Left hindlimb (tissue), 1 donor: Measurements from ENCODE around the gene SEMA7A.
A peak's percentile ranks its signal among the peaks of the same experiment; 100 is the strongest.

ENCODE experiments used
- DNase-seq: peaks from one replicate; pipeline ENCODE4 v3.0.0-alpha.2; 2018

Gene SEMA7A

DNA sequence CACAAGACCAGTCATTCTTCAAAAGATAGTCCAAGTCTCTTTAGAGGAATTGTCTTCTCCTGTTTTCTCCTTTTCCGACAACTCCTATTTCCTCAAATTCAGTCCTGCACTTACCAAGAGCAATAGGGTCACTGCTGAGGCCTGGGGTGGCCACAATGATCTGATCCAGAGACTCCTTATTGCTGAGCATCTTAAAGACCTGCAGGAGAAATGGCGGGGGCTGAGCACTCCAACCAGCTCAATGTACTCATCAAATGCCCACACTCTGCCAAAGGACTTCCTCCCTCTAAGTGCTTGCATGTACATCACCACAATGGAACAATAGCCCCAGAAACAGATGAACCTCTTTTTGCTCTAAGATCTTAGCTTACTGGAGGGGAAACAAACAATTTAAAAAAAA is 17.6 kb upstream of the SEMA7A start:
- DNase-seq: no peak

DNA sequence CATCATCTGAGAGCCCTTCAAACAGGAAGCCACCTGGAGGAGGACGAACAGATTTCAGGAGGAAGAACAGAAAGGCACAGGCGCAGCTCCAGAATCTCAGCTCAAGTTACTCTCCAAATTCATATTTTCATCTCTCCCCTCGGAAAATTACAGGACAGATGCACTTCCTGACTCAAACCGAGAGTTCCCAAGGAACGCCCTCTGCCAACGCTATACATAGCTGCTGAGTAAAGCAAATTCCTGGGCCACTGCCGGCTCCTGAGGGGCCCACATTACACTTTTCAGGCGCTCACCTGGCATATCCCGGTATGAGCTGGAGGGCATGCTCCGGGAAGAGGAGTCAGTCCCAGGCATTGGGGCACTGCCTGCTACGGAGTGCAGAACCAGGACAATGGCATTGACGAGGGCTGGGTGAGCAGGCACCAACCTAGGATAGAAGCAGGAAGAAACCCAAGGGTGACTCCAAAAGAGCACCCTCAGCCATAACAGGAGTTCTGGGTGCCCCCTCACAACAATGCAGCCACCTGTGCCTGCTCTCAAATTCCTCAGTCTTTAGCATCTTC is 16.0 kb upstream of the SEMA7A start:
- no peak for DNase-seq

DNA sequence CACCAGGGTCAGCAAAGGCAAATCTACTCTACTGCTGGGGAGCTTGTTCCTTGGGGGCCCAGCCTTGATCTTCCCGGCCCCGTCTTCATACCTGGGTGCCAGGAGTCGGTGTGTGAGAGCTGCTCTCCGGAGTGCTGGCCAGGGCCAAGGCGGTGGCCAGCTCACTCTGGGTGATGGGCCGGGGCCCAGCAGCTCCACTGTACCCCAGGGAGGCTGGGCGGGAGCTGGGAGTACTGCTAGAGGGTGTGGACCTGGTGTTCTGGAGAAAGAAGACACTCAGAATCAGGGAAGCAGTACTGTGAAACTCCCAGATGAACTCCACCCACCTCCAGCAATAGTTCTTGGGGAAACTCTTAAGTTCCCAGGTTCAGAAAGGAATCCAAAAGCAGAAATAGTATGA is 15.3 kb upstream of the SEMA7A start:
- DNase-seq: no peak

DNA sequence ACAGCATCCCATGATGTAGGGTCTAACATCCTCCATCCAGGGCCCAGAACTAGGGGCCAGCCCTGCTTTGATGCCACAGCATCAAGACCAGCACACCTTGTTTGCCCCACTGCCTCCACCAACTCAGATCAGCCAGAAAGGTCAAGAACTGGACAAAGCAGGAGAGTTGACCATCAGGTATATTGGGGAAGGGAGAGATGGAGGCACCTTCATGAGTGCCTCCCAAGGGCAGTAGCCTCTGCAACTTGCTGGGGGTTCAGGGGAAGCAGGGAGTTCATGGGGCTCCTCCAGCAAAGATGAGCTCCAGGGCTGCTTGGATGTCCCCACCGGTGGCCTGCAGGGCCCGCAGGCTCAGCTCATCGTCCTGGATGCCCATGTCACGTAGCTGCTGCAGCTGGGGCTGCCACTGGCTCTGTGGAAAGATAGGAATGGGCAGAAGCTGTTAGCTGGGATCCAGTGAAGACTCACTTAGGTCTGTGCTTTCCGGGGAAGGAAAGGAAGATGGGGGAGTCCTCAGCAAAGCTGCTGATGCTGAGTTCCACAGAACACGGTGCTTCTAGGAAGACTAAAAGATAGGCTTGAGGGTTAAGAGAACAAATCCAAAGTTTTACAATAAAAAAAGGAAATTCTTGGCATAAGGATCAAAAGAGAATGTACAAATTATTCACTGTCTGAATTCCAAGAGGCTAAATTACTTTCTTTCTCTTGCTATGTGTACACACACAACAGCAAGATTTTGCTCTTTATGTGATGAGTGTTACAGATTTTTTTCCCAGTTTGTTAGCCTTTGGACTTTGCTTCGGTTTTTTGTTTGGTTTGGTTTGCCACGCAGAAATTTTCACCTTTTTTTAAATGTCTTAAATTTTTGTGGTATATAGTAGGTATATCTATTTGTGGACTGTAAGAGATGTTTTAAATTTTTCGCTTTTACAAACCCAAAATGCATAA is 12.3 kb upstream of the SEMA7A start:
- DNase-seq: no peak

DNA sequence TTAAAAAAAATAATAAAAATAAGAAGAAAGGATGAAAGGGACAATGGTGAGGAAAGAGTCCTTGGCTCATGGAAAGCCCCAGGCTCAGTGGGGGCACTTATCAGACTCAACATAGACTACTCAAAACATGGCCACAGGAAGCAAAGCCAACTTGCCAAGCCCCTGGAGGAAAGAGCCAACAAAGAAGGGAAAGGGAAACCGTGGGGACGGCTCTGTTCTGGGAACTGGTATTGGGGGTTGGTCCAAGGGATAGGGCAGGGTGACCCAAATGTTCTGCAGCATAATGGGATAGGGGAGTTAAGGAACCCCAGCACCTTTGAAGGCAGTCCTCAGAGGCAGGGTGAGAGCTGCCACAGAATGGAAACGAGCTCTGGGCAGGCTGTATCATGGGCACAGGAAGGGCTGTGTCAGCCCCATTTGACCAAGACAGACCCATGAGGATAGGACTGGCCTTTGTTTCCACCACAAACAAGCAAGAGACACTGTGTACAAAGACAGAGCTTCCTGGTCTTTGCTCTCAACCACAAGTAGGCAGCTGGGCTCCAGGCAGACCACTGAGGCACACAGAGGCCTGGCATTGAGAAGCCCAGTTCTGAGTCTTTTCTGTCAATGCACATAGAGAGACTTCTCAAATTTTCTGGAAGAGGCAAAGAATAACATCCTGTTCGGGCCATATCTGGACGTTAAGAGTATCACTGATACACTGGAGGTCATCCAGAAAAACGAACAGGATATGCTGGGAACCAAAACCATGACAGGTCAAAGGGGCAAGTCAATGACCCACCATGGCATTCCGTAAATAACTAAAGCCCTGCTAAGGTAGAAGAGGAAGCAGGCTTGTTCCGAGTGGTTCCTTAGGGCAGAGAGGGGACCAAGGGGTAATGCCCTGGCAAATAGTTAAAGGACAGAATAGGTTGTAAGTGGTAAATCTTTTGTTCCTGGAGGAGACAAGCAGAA is 10.6 kb upstream of the SEMA7A start:
- DNase-seq: no peak

DNA sequence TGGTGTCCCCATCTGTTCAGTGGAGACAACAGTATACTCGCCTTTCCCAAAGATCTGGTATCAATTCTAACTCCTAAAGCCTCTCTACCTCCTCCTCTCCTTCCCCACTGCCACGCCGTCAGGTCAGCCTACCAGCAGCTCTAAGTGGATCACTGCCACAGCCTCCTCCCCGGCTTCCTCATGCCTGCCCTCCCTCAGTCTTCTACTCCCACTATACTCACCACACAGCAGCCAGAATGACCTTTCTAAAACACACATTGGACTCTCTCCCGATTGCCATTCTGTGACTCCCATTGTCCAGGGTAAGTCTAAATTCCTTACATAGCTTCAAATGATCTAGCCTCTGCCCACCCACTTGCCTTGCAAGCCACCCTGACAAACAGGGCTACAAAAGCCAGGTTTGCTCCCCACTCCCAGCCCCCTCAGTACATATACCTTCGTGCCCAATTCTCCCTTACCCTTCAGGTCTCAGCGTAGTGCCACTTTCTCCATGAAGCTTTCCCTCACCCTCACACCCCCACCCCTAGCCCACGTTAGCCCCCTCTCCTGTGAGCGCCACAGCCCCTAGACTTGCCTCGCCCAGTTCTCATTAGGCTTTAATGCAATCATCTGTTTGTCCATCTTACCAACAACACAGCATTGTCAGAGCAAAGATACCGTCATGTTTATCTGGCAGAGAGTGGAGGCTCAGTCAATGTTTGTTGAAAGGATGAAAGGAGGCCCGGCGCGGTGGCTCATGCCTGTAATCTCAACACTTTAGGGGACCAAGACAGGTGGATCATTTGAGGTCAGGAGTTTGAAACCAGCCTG is 9.5 kb upstream of the SEMA7A start:
- no peak for DNase-seq

DNA sequence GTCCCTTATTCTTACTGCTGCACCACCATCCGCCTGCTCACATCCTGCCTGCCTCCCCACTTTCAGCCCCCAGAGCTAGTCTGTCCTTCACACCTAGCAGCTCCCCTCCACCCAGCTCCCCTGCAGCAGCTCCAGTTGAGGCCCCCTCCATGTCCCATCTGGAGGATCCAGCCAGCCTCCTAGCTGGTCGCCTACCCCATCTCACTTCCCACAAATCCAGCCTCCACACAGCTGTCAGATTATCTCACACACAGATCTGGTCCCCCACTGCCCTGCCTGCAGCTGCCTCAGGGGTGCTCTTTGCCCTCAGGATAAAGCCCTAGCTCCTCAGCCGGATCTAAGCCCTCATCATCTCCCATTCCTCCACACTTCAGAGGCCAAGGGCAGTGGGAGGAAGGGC is 8.8 kb upstream of the SEMA7A start:
- no peak for DNase-seq

DNA sequence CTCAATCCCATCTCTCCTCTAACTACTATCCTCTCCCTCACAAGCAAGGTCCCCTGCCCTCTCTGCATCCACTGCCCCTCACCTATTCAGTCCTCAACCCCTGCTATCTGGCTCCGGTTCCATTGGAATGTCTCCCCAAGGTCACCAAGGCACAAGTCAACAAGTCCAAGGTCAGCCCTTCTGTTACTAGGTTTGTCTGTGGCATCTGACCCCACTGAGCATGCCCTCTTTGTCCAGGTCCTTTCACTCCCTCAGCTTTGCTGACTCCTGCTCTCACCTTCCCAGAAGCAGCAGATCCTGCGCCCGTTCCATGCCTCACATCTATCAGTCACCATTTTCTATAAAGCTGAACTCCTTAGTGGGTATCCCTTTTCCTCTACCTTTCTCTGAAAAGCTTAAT is 8.3 kb upstream of the SEMA7A start:
- no peak for DNase-seq

DNA sequence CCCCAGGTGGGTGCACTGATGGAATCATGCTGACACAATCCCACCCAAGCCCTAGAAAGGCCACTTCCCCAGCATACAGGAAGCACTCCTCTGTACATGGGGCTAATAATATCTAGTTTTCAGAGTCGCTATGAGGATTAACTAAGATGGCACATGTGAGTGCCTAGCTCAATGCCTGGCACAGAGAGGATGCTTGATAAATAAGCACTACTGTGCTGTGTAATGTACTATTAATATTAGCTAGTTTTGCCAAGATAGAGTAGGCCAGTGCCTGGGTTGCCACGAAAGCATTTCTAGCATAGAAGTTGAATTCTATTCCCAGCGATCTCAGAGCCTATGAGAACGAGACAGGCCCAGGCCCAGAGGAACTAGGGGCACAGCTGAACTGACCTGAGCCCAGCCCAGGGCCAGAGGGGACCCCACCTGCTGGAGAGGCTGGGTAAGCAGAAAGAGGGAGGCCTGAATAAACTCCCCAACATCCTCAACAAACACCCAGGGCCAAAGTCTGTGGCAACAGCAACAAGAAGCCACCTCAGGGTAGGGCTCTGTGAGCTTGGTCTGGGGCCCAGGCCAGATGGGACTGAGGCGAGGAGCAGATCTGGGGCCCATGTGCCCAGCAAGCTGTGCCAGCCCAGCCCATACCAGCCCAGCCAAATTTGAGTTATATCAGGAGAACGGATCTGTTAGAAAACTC is 7.6 kb upstream of the SEMA7A start:
- DNase-seq: no peak

DNA sequence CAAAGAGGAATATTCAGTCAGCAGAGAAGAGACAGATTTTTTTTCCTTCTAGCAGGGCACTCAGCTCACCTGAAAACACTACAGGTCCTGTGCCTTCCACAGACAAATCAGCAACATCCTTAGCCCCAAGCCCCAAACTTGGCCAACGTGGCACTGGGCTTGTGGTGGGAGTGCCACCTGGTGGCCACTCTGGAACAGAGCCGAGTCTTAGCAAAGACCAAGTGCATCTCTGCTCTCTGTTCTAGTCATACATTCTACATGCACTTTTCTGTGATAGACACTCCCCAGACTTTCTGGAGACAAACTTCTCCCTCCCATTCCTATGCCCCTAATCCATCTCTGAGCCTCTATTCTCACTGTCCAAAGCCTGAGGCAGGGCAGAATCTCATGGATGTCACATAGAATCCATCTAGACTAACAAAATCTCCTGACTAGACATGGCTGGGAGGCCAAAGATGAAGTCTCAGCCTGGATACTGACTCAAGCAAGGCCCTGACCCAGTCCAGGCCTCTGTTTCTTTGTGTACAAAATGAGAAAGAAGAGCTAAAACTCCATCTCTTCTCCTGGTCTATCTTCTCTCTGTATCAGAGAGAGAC is 5.1 kb upstream of the SEMA7A start:
- peak; percentile 79 for DNase-seq

DNA sequence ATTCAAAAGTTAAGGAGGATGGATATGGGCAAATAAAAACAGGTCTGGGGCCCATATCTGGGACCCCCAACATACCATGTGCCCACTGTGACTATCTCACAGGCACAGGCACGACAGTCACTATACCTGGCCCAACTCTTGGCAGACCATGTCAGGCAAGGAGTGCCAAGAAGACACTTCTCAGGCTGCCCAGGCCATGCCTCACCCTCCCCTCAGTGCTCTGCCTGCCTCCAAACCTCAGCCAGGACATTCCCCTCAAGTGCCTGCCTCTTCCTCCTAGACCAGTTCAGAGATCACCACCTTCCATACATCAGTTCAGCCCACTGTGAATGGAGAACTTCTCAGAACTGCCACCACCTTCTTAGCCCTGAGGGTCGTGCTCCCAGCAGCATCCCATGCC is 4.4 kb upstream of the SEMA7A start:
- no peak for DNase-seq

DNA sequence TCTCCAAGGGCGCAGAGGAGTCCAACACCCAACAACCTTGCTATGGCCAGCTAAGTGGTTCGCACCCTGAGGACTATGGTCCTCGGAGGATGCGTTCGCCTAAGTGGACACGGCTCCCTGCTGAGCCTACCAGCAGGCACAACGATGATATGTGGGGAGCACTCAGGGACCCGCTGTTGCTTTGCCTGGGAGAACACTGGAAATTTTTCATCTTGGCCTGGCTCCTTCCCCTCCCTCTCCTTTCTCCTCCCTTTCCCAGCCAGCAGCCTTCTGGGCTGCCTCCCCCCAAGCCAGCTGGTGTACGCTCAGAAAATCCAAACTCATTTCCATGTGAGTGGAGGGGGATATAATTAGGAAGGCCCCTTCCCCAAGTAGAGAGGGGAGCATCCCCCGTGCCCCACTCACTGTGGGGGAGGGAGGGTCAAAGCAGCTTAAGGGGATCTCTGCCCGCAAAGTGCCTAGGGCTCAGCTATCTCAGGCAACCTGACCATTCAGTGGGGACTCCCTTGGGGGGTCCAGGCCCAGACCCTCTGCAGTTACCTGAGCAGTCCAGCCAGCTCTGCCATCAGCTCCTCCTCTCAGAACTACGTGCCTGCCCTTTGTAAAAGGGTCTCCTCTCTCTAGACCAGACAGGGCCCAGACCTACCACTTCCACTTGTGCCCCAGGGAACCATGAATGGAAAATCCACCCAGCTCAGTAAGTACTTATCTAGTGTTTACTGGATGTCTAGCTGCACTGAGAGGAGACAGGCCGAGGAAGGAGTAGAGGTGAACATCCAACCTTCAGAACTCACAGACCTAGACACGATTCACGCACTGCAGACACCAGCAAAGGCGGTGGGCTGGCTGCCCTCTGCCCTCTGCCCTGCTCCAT is 742 bp upstream of the SEMA7A start:
- DNase-seq: peak; percentile 69

DNA sequence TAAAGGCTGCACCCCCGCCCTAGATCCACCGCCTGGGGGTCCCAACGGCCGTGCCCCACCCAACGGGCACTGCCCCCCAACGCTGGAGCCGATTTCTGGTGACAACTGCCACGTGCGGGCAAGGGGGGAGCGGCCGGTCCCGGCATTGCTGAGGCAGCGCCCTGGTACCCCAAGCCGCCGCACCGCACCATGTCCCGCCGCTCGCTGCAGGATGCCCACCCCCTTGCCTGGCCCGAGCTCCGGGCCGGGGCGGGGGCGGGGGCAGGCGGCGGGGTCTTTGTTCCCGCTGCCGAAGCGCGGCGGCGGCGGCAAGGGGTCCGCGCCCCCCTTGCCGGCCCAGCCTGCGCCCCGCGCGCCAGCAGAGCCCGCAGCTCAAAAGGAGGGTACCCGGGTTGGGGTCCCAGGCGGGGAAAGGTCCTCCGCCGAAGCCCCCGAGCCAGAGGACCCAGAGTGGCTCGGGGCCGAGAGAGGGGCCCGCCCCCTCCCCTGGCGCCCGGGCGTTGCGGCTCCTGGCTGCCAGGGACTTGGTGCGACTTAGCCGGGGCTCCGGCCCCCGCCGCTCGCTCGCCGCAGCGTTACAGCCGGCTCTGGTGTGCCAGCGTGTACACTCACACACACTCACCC is 678 bp downstream of the SEMA7A start:
- DNase-seq: no peak

DNA sequence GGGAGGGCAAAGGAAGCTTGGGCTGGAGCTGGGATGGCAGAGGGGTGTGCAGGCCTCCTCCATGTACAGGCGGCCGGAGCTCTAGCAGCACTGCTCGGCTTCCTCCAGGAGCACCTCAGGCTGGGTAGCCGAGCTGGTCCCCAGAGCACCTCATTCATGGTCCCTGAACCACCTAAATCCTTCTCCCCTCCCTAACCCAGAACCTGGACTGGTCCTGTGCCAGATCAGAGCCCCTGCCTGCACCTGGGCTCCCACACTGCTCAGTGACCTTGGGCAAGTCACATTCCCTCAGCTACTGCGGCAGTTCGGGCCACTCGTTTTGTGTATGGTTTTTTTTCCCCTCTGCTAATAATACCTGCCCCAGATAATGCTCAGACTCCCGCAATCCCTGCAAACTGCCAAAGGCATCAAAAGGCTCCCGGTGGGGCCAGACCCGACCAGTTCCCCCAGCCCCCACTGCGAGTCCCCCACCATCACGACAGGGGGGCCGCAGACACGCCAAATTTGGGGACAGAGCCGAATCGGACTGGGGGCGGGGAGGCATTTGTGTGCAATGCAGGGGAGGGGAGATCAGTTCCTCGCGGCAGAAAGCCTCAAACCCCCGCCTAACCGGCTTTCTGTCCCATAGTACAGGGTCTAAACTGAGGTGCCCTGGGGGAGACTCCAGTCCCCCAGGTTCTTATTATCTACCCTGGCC is 1.3 kb downstream of the SEMA7A start:
- DNase-seq: peak; percentile 38

DNA sequence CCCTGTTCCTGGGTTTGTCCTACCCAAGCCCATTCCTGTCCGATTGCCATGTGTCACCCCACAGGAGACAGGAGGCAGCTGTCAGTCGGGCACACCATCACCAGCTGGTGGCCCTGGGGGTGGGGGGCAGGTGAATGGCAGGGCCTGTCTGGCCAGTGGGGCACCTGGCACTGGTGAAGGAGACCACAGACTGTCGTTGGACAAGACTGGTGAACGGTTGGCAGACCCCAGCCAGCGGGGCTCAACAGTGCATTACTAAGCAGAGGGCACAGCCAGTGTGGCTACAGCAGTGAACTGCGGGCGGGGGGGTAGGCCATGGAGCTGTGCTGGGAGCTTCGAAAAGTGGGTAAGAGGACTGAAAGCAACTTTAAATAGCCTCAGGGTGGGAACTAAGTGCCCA is 2.1 kb downstream of the SEMA7A start:
- no peak for DNase-seq

DNA sequence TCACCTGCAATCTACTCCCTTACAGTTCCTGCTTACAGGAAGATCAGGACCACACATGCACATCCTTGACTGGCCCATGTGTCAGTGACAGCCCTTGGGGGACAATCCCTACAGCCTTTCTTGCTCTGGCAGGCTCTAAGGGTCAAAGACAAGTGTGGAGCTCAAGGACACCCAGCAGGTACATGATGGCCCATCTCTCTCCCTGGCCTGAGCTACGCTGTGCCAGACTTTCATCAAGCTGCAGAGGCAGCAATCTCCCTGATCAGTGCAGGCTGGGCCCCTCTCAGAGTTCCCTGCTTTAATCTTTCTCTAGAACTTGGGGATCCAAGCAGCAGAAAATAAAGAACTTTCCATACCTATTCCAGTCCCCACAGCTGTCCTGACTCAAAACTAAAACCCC is 2.6 kb downstream of the SEMA7A start:
- DNase-seq: no peak

DNA sequence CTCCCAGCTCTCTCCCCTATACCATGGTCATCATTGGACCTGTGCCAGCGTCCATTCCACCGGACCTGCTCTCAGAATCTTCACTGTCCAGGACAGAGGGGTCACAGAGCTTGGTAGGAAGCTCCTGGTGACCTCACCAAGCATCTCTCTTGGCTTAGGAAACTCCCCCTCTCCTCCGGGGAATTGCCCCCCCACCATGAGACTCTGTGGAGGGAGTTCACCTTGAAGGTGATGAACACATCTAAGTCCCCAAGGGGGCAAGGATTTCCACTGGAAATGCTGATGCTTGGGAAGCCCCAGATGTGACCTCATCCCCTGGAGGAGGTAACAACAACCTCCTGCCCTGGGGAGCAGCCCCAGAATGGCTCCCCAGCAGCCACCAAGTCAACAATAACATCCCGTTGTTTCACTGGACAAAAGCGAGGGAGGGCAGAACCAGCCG is 3.2 kb downstream of the SEMA7A start:
- DNase-seq: no peak

DNA sequence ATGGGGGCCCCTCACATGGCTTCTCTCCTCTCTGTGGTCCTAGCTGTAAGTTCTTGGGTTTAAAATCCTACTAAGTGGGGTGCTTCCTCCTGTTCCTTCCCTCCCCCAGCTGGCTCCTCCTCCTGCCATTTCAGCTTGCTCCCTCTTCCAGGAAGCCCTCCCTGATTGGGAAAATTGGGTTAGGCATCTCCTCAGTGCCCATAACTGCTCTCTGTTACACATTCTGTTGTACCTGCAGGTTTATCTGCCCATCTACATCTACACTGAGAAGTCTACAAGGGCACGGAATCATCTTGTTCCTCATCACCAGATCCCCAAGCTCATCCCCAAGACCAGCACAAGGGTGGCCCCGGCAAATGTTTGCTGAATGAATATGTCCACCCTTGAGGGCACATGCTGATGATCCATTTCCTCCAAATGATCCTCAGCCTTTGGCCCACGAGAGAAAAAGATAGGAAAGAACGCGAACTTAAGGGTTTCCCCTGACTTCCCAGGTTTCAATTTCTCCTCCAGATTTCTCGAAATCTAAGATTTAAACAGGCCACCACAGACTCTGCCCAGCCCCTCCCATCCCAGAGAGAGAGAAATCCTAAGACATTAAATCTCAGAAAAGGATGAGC is 3.9 kb downstream of the SEMA7A start:
- no peak for DNase-seq
